HepG2 (cell line): ENCODE measurements around the gene CAMK2N2. TPM values are rescaled to one million over a fixed set of nuclear protein-coding genes. Genes with fewer than 3 reads are reported as not detected.
A peak's percentile ranks its signal among the peaks of the same experiment; 100 is the strongest.

Experiments used
- GABPB1 ChIP-seq: IDR thresholded peaks from 2 replicates; pipeline ENCODE4 v1.6.1; 2016; ENCODE audit warnings: mild to moderate bottlenecking, missing genetic modification reagents, moderate library complexity, missing compliant biosample characterization
- KDM2A ChIP-seq: sonication (generic); formaldehyde crosslinking; IDR thresholded peaks from 2 replicates; pipeline ENCODE4 v1.4.0; 2020; ENCODE audit warnings: low read depth, missing genetic modification reagents, borderline replicate concordance
- KDM5B ChIP-seq: sonication (generic); formaldehyde crosslinking; IDR thresholded peaks from 2 replicates; pipeline ENCODE4 v1.4.0; 2020; ENCODE audit warnings: missing genetic modification reagents, mild to moderate bottlenecking, borderline replicate concordance
- REPIN1 ChIP-seq: sonication (generic); formaldehyde crosslinking; IDR thresholded peaks from 2 replicates; pipeline ENCODE4 v1.8.0; 2022; ENCODE audit warnings: missing genetic modification reagents, low read depth, mild to moderate bottlenecking, borderline replicate concordance
- SALL1 ChIP-seq: sonication (generic); formaldehyde crosslinking; IDR thresholded peaks from 2 replicates; pipeline ENCODE4 v1.8.0; 2022; ENCODE audit warnings: mild to moderate bottlenecking, missing genetic modification reagents
- ZFP82 ChIP-seq: sonication (generic); formaldehyde crosslinking; IDR thresholded peaks from 2 replicates; pipeline ENCODE4 v1.5.1; 2020; ENCODE audit warnings: mild to moderate bottlenecking, missing genetic modification reagents, borderline replicate concordance
- ZFX ChIP-seq: sonication (generic); formaldehyde crosslinking; IDR thresholded peaks from 2 replicates; pipeline ENCODE4 v1.4.0; 2020; ENCODE audit warnings: mild to moderate bottlenecking, low read depth, missing genetic modification reagents, moderate library complexity
- polyA plus RNA-seq, 8 experiments: library from polyadenylated mRNA; depleted of rRNA in 3 of 8; stranded (reverse) in 7 of 8; unstranded in 1 of 8; fragments of >200 nt; fragmentation: Illumina TruSeq in 4 of 8; extraction: Trizol in 4 of 8; gene quantifications; 2 replicates each; pipeline versions ENCODE4 v1.2.1 to v1.2.3, GENCODE V29; 2011 to 2016; ENCODE audit warnings: low read depth in 4 of 8, missing spikeins in 1 of 8, mixed read lengths in 1 of 8; ENCODE audit not compliant: insufficient read depth in 1 of 8
- total RNA-seq, 5 experiments: library from RNA; depleted of rRNA; stranded (reverse); fragments of >200 nt; fragmentation: Illumina TruSeq; extraction: Trizol; gene quantifications; 2 replicates each; pipeline ENCODE4 v1.2.3, GENCODE V29; 2016; ENCODE audit warnings: low read depth in 1 of 5
- TF ChIP-seq, protein P1 (sequence below): sonication (generic); formaldehyde crosslinking; IDR thresholded peaks from 2 replicates; pipeline ENCODE4 v1.5.1; 2020; ENCODE audit warnings: mild to moderate bottlenecking, missing genetic modification reagents, moderate library complexity
- TF ChIP-seq, protein P2 (sequence below): IDR thresholded peaks from 2 replicates; pipeline ENCODE4 v1.6.1; 2012; ENCODE audit warnings: inconsistent platforms
- TF ChIP-seq, protein P3 (sequence below): sonication (generic); formaldehyde crosslinking; IDR thresholded peaks from 2 replicates; pipeline ENCODE4 v1.4.0; 2020; ENCODE audit warnings: missing genetic modification reagents

The CAMK2N2 gene
- total and polyA plus RNA-seq, 2 of the 13 experiments (the other 11 are each of a cell fraction or from before 2014, with no cell fraction given): 0.12 to 0.27 TPM

DNA sequence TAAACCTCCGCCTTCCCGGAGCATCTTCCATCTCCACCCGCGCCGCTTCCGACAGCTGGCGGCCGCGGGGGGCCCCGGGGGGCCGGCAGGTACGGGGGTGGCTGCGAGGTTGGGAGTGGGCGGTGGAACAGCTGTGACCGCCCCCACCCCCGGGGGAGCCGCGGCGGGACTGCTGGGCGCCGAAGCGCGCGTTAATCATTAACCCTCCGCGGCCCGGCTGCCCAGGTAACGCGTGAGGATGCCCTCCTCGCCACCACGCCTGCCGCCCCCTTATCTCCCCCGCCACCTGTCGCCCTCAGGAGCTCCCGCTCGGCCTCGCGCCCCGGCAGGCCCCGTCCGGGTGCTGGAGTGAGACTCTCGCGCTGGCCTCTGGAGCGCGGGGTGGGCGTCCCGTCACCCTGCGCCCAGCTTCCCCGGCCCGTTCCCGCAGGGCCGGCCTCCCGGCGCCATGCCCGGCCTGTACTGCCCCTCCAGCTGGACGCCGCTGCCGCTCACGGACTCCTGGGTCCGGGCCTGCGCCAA is 31.2 kb downstream of the CAMK2N2 start (continued):
- TF ChIP-seq, protein P1, sequence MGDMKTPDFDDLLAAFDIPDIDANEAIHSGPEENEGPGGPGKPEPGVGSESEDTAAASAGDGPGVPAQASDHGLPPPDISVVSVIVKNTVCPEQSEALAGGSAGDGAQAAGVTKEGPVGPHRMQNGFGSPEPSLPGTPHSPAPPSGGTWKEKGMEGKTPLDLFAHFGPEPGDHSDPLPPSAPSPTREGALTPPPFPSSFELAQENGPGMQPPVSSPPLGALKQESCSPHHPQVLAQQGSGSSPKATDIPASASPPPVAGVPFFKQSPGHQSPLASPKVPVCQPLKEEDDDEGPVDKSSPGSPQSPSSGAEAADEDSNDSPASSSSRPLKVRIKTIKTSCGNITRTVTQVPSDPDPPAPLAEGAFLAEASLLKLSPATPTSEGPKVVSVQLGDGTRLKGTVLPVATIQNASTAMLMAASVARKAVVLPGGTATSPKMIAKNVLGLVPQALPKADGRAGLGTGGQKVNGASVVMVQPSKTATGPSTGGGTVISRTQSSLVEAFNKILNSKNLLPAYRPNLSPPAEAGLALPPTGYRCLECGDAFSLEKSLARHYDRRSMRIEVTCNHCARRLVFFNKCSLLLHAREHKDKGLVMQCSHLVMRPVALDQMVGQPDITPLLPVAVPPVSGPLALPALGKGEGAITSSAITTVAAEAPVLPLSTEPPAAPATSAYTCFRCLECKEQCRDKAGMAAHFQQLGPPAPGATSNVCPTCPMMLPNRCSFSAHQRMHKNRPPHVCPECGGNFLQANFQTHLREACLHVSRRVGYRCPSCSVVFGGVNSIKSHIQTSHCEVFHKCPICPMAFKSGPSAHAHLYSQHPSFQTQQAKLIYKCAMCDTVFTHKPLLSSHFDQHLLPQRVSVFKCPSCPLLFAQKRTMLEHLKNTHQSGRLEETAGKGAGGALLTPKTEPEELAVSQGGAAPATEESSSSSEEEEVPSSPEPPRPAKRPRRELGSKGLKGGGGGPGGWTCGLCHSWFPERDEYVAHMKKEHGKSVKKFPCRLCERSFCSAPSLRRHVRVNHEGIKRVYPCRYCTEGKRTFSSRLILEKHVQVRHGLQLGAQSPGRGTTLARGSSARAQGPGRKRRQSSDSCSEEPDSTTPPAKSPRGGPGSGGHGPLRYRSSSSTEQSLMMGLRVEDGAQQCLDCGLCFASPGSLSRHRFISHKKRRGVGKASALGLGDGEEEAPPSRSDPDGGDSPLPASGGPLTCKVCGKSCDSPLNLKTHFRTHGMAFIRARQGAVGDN (CRISPR knock-in tag): peak; percentile 55
- 0 out of 2 replicates have a peak, but pooled peaks have one; percentile 57 for TF ChIP-seq REPIN1 (CRISPR knock-in tag)
- TF ChIP-seq, protein P2, sequence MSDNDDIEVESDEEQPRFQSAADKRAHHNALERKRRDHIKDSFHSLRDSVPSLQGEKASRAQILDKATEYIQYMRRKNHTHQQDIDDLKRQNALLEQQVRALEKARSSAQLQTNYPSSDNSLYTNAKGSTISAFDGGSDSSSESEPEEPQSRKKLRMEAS: peak; percentile 46; the same call in 1 of the 2 replicates
- 0 out of 2 replicates have a peak, but pooled peaks have one; percentile 11 for TF ChIP-seq SALL1 (CRISPR knock-in tag)
- 0 out of 2 replicates have a peak, but pooled peaks have one; percentile 24 for TF ChIP-seq KDM5B (CRISPR knock-in tag)
- TF ChIP-seq GABPB1 (CRISPR knock-in tag): peak; percentile 15; the same call in 1 of the 2 replicates
- TF ChIP-seq KDM2A (CRISPR knock-in tag): peak; percentile 33; the same call in 1 of the 2 replicates
- TF ChIP-seq ZFX (CRISPR knock-in tag): peak; percentile 25; the same call in 1 of the 2 replicates
- TF ChIP-seq, protein P3, sequence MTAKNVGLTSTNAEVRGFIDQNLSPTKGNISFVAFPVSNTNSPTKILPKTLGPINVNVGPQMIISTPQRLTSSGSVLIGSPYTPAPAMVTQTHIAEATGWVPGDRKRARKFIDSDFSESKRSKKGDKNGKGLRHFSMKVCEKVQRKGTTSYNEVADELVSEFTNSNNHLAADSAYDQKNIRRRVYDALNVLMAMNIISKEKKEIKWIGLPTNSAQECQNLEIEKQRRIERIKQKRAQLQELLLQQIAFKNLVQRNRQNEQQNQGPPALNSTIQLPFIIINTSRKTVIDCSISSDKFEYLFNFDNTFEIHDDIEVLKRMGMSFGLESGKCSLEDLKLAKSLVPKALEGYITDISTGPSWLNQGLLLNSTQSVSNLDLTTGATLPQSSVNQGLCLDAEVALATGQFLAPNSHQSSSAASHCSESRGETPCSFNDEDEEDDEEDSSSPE (CRISPR knock-in tag): peak; percentile 32
- TF ChIP-seq ZFP82: 0 out of 2 replicates have a peak, but pooled peaks have one; percentile 60
